ENCODE measurements around the gene KAT6B. TPM values are rescaled to one million over a fixed set of nuclear protein-coding genes. Genes with fewer than 3 reads are reported as not detected.

Gene KAT6B
- total RNA-seq, 5 donors from 2014 or later (not counting 1 experiment from before 2014, with no cell fraction given): 46.2 to 94.4 (median 52.4) TPM

DNA sequence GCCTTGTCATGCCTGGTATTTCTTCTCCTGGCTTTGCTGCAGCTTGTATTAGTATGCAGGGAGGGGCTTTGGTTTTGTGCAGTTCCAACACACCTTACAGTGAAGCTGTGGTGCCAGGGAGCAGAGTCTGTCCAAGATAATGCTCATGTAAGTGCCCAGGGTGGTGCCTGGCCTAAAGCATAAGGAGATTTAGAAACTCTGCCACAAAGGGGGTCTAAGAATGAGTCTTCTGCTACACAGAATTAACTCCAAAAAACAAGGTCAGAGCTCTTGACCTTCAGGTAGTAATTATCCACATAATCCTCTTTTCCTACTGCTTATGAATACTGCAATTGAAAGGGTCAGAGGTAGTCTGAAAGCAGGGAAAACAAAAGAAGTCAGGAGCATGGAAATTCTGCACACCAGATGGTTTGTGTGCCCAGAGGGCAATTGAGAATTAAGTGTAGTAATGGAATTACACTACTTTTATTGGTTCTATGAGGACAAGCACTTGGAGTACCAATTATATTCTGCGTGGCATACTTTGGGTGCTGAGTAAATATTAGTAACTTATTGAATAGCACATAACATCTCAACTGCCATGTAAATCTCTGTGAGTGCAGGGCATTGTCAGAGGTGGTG lies 121.5 kb downstream of the KAT6B start:
- H3K4me1 Mint-ChIP-seq: peaks cover 52 to 64% (median 60%) of the 10 kb centered on the region in 3 donors
- H3K4me1 ChIP-seq (ENCODE audit: control insufficient read depth in 1 of 2, extremely low read depth in 1 of 2, insufficient read depth in 2 of 2, low read length in 2 of 2): no peaks in the 10 kb centered on the region
- no peak overlapping the region for H3K4me3 ChIP-seq (ENCODE audit: control insufficient read depth in 1 of 2, extremely low read depth in 1 of 2, low read length in 1 of 2)
- H3K27me3 ChIP-seq (replicated peaks in 1 of 2; ENCODE audit: control insufficient read depth in 2 of 2, extremely low read depth in 1 of 2, insufficient read depth in 2 of 2, low read length in 1 of 2): no peaks in the 10 kb centered on the region
- peaks cover 18% of the 10 kb centered on the region for H3K36me3 Mint-ChIP-seq
- H3K27ac Mint-ChIP-seq: no peak overlapping the region
- no peaks in the 10 kb centered on the region for H3K27me3 Mint-ChIP-seq
- ChIA-PET POLR2A (no interaction called here), CTCF (no interaction called here)
- no peak overlapping the region for H3K27ac ChIP-seq (ENCODE audit: low read length)
- H3K9me3 ChIP-seq: no peaks in the 10 kb centered on the region
- no peaks in the 10 kb centered on the region for H3K9me3 Mint-ChIP-seq
- WGBS (ENCODE audit: insufficient coverage): no CpG with 5 or more reads among the region's 1 CpG
- no peaks in the 10 kb centered on the region for H3K36me3 ChIP-seq (ENCODE audit: control insufficient read depth in 2 of 2, extremely low read depth in 1 of 2, insufficient read depth in 1 of 2, low read length in 1 of 2)
- no peak overlapping the region for H3K4me3 Mint-ChIP-seq
- no peak for DNase-seq
- no peak for ATAC-seq (replicated peaks in 1 of 4)

DNA sequence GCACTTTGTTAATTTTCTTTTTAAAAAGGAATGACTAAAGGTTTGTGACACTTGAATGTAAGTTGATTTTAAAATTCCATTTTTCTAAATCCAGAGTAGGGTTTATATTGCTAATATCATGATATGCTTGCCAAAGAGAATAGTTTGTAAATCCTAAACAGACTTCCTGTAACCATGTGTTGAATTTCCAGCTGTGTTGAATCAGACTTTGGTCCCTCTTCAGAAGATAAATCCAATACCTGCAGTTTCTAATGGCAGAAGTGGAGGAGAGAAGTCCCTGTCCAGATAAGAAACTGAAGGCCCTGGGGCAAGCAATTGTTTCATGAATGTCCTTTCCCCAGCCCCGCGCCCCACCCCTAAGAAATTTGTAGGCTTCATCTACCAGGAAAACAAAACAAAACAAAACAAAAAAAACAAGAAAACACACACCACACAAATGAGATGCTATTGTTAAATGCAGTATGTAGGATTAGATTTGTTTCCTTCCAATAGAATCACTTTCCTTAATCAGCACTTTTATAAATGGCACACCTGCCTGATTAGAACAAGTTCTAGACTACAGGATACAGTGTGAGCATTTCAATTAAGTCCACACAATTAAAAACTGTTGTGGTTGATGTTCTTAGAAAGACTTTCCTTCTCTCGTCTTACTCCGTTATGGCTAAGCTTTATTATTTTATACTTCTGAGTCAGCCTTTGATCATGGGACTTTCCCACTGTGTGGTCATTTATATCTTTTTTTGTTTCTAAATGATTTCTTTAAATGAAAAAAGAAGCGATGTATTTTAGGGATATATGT lies 122.8 kb downstream of the KAT6B start:
- no peaks in the 10 kb centered on the region for H3K9me3 ChIP-seq
- H3K4me1 Mint-ChIP-seq: peaks cover 57 to 71% (median 65%) of the 10 kb centered on the region in 3 donors

DNA sequence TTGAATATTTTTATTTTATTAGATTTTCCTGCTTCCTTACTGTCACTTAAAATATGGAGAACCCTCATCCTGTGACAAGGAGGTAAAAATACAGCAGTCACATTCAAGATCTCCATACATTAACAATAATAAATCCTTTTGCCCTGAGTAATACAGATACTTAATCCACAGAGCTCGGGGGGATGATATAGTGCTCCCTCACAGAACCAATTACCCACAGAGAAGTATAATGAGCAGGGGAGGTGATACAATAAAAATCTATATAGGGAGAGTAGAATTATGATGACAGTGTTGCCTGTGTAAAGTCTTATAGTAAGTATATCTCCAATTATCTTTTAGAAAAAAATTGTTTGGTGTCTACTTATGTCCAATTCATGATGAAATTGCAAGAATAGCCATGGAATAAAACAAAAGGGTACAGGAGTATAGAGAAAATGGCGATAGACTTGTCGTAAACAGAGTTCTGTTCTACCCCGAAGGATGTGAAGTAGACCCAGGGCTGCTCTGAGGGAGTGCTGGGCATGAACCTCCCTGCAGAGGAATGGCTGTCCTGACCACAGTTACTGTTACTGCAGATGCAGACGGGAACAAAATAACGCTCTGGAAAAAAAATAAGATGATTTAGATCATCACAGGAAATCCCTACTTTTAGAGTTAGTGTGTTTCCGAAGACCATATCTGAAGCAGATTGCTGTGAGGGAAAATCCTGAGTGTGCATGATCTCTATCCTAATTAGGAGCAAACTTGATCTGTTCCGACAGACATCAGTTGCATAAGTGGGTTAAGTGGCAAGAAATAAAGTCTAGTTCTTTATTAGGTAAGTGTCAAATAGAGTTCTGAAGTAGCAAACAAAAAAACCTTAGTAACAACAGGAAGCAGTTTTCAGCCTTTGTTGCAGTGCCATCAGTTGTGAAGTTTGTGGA lies 123.7 kb downstream of the KAT6B start:
- ATAC-seq (replicated peaks in 1 of 4): no peak
- Histone ChIP-seq H3K27me3 (replicated peaks in 1 of 2; ENCODE audit: control insufficient read depth in 2 of 2, extremely low read depth in 1 of 2, insufficient read depth in 2 of 2, low read length in 1 of 2) (no peaks in the 10 kb centered on the region), H3K9me3 (no peaks in the 10 kb centered on the region), H3K4me3 (ENCODE audit: control insufficient read depth in 1 of 2, extremely low read depth in 1 of 2, low read length in 1 of 2) (no peak overlapping the region), H3K36me3 (ENCODE audit: control insufficient read depth in 2 of 2, extremely low read depth in 1 of 2, insufficient read depth in 1 of 2, low read length in 1 of 2) (no peaks in the 10 kb centered on the region), H3K4me1 (ENCODE audit: control insufficient read depth in 1 of 2, extremely low read depth in 1 of 2, insufficient read depth in 2 of 2, low read length in 2 of 2) (no peaks in the 10 kb centered on the region), H3K27ac (ENCODE audit: low read length) (no peak overlapping the region)
- CTCF ChIA-PET: interaction anchor here in 1 of 2 donors (0.7 kb wide), 1 partner anchor 695 kb away, joined by 4 read pairs; no protein-coding TSS in a partner anchor
- DNase-seq: no peak
- POLR2A ChIA-PET: no interaction called here
- H3K4me1 Mint-ChIP-seq: peaks cover 56 to 68% (median 67%) of the 10 kb centered on the region in 3 donors
- WGBS (ENCODE audit: insufficient coverage): 97% methylated on average over 4 of the region's 8 CpGs
- peaks cover 7% of the 10 kb centered on the region for H3K36me3 Mint-ChIP-seq
- no peak overlapping the region for H3K27ac Mint-ChIP-seq
- no peak overlapping the region for H3K4me3 Mint-ChIP-seq
- H3K27me3 Mint-ChIP-seq: no peaks in the 10 kb centered on the region
- no peaks in the 10 kb centered on the region for H3K9me3 Mint-ChIP-seq

More for the DNA sequence above, 122.8 kb downstream of the KAT6B start:
- Mint-ChIP-seq H3K36me3 (peaks cover 12% of the 10 kb centered on the region), H3K4me3 (no peak overlapping the region), H3K27ac (no peak overlapping the region), H3K27me3 (no peaks in the 10 kb centered on the region), H3K9me3 (no peaks in the 10 kb centered on the region)
- no peak for ATAC-seq (replicated peaks in 1 of 4)
- DNase-seq: no peak
- Histone ChIP-seq H3K36me3 (ENCODE audit: control insufficient read depth in 2 of 2, extremely low read depth in 1 of 2, insufficient read depth in 1 of 2, low read length in 1 of 2) (no peaks in the 10 kb centered on the region), H3K27me3 (replicated peaks in 1 of 2; ENCODE audit: control insufficient read depth in 2 of 2, extremely low read depth in 1 of 2, insufficient read depth in 2 of 2, low read length in 1 of 2) (no peaks in the 10 kb centered on the region), H3K4me1 (ENCODE audit: control insufficient read depth in 1 of 2, extremely low read depth in 1 of 2, insufficient read depth in 2 of 2, low read length in 2 of 2) (no peaks in the 10 kb centered on the region), H3K27ac (ENCODE audit: low read length) (no peak overlapping the region), H3K4me3 (ENCODE audit: control insufficient read depth in 1 of 2, extremely low read depth in 1 of 2, low read length in 1 of 2) (no peak overlapping the region)
- WGBS (ENCODE audit: insufficient coverage): no CpG with 5 or more reads among the region's 5 CpGs
- ChIA-PET CTCF (interaction anchor here in 1 of 2 donors (0.7 kb wide), 1 partner anchor 694 kb away, joined by 4 read pairs; no protein-coding TSS in a partner anchor), POLR2A (no interaction called here)

DNA sequence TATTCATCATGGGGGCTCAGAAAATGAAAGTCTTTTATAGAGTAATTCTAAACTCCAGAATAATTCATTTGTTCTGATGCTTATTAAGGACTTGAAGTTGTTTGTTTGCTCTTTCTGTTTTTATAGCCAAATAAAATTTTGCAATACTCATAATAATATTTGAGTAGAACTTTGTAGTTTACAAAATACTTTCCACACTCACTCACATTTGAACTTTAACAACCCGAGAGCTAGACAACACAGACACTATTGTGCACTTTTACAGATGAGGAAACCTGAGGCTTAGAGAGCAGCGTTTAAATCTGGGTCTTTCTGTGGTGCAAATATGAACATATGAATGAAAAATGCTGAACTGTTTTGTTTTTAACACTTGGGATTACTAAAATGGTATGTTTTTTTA lies 126.8 kb downstream of the KAT6B start:
- no peak for ATAC-seq (replicated peaks in 1 of 4)
- H3K27me3 ChIP-seq (replicated peaks in 1 of 2; ENCODE audit: control insufficient read depth in 2 of 2, extremely low read depth in 1 of 2, insufficient read depth in 2 of 2, low read length in 1 of 2): no peaks in the 10 kb centered on the region
- POLR2A ChIA-PET: no interaction called here
- Mint-ChIP-seq H3K36me3 (peaks cover 6% of the 10 kb centered on the region), H3K4me3 (no peak overlapping the region), H3K27ac (no peak overlapping the region), H3K9me3 (no peaks in the 10 kb centered on the region), H3K27me3 (no peaks in the 10 kb centered on the region), H3K4me1 (peaks cover 53 to 69% (median 57%) of the 10 kb centered on the region in 3 donors)
- no peak overlapping the region for H3K4me3 ChIP-seq (ENCODE audit: control insufficient read depth in 1 of 2, extremely low read depth in 1 of 2, low read length in 1 of 2)
- DNase-seq: no peak
- CTCF ChIA-PET: no interaction called here
- no CpG with 5 or more reads among the region's 2 CpGs for WGBS (ENCODE audit: insufficient coverage)
- H3K27ac ChIP-seq (ENCODE audit: low read length): no peak overlapping the region
- H3K4me1 ChIP-seq (ENCODE audit: control insufficient read depth in 1 of 2, extremely low read depth in 1 of 2, insufficient read depth in 2 of 2, low read length in 2 of 2): no peaks in the 10 kb centered on the region
- no peaks in the 10 kb centered on the region for H3K36me3 ChIP-seq (ENCODE audit: control insufficient read depth in 2 of 2, extremely low read depth in 1 of 2, insufficient read depth in 1 of 2, low read length in 1 of 2)
- H3K9me3 ChIP-seq: no peaks in the 10 kb centered on the region

DNA sequence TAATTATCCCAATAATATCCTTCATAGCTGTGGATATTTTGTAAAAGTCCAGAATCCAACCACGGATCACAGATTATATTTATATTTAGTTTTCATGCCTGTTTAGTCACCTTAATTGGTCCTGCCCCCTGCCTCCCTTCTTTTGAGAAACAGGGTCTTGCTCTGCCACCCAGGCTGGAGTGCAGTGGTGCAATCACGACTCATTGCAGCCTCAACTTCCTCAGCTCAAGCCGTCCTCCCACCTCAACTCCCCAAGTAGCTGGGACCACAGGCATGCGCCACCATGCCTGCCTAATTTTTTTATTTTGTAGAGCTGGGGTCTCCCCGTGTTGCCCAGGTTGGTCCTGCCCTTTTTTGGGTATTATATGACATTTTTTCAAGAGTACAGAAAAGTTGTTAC lies 129.4 kb downstream of the KAT6B start:
- ATAC-seq (replicated peaks in 1 of 4) (no peak), DNase-seq (no peak)
- Histone ChIP-seq H3K4me1 (ENCODE audit: control insufficient read depth in 1 of 2, extremely low read depth in 1 of 2, insufficient read depth in 2 of 2, low read length in 2 of 2) (no peaks in the 10 kb centered on the region), H3K9me3 (no peaks in the 10 kb centered on the region), H3K4me3 (ENCODE audit: control insufficient read depth in 1 of 2, extremely low read depth in 1 of 2, low read length in 1 of 2) (no peak overlapping the region), H3K27me3 (replicated peaks in 1 of 2; ENCODE audit: control insufficient read depth in 2 of 2, extremely low read depth in 1 of 2, insufficient read depth in 2 of 2, low read length in 1 of 2) (no peaks in the 10 kb centered on the region), H3K27ac (ENCODE audit: low read length) (no peak overlapping the region), H3K36me3 (ENCODE audit: control insufficient read depth in 2 of 2, extremely low read depth in 1 of 2, insufficient read depth in 1 of 2, low read length in 1 of 2) (no peaks in the 10 kb centered on the region)
- 100% methylated on average over 1 of the region's 5 CpGs for WGBS (ENCODE audit: insufficient coverage)
- H3K27me3 Mint-ChIP-seq: no peaks in the 10 kb centered on the region
- H3K4me1 Mint-ChIP-seq: peaks cover 45 to 53% (median 48%) of the 10 kb centered on the region in 3 donors
- CTCF ChIA-PET: no interaction called here
- H3K4me3 Mint-ChIP-seq: no peak overlapping the region
- peak overlapping the region in 1 of 2 donors; percentile 28 for H3K27ac Mint-ChIP-seq
- POLR2A ChIA-PET: no interaction called here
- no peaks in the 10 kb centered on the region for H3K9me3 Mint-ChIP-seq
- peaks cover 6% of the 10 kb centered on the region for H3K36me3 Mint-ChIP-seq

DNA sequence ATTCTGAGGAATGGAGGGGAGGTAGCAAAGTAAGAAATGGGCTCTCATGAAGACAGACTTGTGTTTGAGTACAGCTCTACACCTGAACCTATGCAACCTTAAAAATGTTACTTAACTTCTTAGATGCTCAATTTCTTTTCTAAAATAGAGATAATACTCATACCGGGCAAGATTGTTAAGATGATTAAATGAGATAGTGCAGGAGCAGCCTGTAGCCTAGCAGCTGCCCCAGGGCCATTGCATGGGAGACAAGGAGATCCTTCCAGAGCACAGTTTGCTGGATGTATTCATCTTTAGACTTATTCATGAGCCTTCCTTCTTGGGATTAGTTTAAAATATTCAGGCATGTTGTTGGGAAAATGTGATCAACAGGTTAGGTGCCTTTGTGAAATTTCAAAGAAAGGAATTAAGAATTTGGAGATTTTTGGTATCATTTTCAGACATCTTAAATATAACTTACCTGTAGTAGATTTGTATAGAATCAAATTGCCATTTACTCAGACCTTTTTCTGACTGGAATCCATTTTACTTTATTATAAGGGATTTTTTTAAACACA lies 130.2 kb downstream of the KAT6B start:
- Histone ChIP-seq H3K4me3 (ENCODE audit: control insufficient read depth in 1 of 2, extremely low read depth in 1 of 2, low read length in 1 of 2) (no peak overlapping the region), H3K36me3 (ENCODE audit: control insufficient read depth in 2 of 2, extremely low read depth in 1 of 2, insufficient read depth in 1 of 2, low read length in 1 of 2) (no peaks in the 10 kb centered on the region), H3K4me1 (ENCODE audit: control insufficient read depth in 1 of 2, extremely low read depth in 1 of 2, insufficient read depth in 2 of 2, low read length in 2 of 2) (no peaks in the 10 kb centered on the region), H3K27ac (ENCODE audit: low read length) (no peak overlapping the region), H3K9me3 (no peaks in the 10 kb centered on the region), H3K27me3 (replicated peaks in 1 of 2; ENCODE audit: control insufficient read depth in 2 of 2, extremely low read depth in 1 of 2, insufficient read depth in 2 of 2, low read length in 1 of 2) (no peaks in the 10 kb centered on the region)
- POLR2A ChIA-PET: no interaction called here
- Mint-ChIP-seq H3K27ac (no peak overlapping the region), H3K4me3 (no peak overlapping the region), H3K27me3 (no peaks in the 10 kb centered on the region), H3K9me3 (no peaks in the 10 kb centered on the region), H3K36me3 (peaks cover 6% of the 10 kb centered on the region), H3K4me1 (peaks cover 46 to 57% (median 51%) of the 10 kb centered on the region in 3 donors)
- no peak for ATAC-seq (replicated peaks in 1 of 4)
- no peak for DNase-seq
- CTCF ChIA-PET: no interaction called here
- WGBS (ENCODE audit: insufficient coverage): no CpG with 5 or more reads among the region's 1 CpG

Measured in T-cell (primary cell).